Type B pancreatic cell (in vitro differentiated cells): ENCODE results near the gene SP6. TPM values are rescaled to one million over a fixed set of nuclear protein-coding genes. Genes with fewer than 3 reads are reported as not detected.
A peak's percentile ranks its signal among the peaks of the same experiment; 100 is the strongest.

Experiments used
- DNase-seq: peaks from one replicate; pipeline ENCODE4 v3.0.0; 2021; ENCODE audit warnings: mixed read lengths; ENCODE audit not compliant: unreplicated experiment; ENCODE audit errors: extremely low spot score
- H3K27ac Mint-ChIP-seq: 2 replicates; pipeline ENCODE4 v1.8.0; 2021; ENCODE audit warnings: mild to moderate bottlenecking, mixed read lengths
- H3K27me3 Mint-ChIP-seq: 2 replicates; pipeline ENCODE4 v1.8.0; 2021; ENCODE audit warnings: mixed read lengths
- H3K36me3 Mint-ChIP-seq: 2 replicates; pipeline ENCODE4 v1.8.0; 2021; ENCODE audit warnings: mixed read lengths
- H3K4me1 Mint-ChIP-seq: one replicate; pipeline ENCODE4 v1.8.0; 2021; ENCODE audit warnings: mixed read lengths; ENCODE audit not compliant: unreplicated experiment
- H3K4me3 Mint-ChIP-seq: 2 replicates; pipeline ENCODE4 v1.8.0; 2021; ENCODE audit warnings: mild to moderate bottlenecking, mixed read lengths
- H3K9me3 Mint-ChIP-seq: 2 replicates; pipeline ENCODE4 v1.8.0; 2021; ENCODE audit warnings: mixed read lengths
- total RNA-seq: library from RNA; stranded (reverse); gene quantifications from 2 replicates; pipeline ENCODE4 v1.2.1, GENCODE V29; 2021; ENCODE audit warnings: low replicate concordance
- TF ChIP-seq, protein P1 (sequence below): fragments of 200-600 bp; sonication (generic); conservative IDR thresholded peaks from 2 replicates; pipeline ENCODE4 v1.5.0; 2021; ENCODE audit warnings: antibody characterized with exemption, mild to moderate bottlenecking

SP6 gene
- total RNA-seq, 1 donor from 2014 or later: 19.3 TPM

DNA sequence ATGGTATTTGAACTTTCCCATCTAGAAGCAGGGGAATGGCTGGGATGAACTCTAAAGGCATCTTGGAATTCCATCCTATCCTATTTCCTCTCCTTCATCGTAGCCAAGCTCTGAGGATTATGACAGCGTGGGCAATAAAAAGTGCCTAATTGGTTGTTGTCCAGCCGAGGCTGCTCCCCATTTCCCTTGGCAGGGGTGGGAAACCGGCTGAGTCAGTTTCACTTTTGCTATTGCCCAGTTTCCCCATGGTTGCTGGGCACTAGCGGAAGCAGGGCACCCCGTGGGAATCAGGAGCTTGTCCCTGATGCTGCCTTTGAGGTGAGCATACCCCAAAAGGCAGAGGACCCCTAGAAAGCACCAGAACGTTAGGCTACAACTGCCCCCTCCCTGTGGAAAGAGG lies 31.3 kb upstream of the SP6 start:
- Mint-ChIP-seq H3K4me3 (no peak overlapping the region), H3K27me3 (peaks cover 42% of the 10 kb centered on the region), H3K36me3 (no peaks in the 10 kb centered on the region), H3K4me1 (peaks cover 27% of the 10 kb centered on the region), H3K9me3 (no peaks in the 10 kb centered on the region), H3K27ac (no peak overlapping the region)
- DNase-seq: no peak
- TF ChIP-seq, protein P1, sequence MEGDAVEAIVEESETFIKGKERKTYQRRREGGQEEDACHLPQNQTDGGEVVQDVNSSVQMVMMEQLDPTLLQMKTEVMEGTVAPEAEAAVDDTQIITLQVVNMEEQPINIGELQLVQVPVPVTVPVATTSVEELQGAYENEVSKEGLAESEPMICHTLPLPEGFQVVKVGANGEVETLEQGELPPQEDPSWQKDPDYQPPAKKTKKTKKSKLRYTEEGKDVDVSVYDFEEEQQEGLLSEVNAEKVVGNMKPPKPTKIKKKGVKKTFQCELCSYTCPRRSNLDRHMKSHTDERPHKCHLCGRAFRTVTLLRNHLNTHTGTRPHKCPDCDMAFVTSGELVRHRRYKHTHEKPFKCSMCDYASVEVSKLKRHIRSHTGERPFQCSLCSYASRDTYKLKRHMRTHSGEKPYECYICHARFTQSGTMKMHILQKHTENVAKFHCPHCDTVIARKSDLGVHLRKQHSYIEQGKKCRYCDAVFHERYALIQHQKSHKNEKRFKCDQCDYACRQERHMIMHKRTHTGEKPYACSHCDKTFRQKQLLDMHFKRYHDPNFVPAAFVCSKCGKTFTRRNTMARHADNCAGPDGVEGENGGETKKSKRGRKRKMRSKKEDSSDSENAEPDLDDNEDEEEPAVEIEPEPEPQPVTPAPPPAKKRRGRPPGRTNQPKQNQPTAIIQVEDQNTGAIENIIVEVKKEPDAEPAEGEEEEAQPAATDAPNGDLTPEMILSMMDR: no peak

GRCh38 chr17:47879776-47880454 lies 29.0 kb upstream of the SP6 start:
- H3K27me3 Mint-ChIP-seq: peaks cover 55% of the 10 kb centered on the region
- no peaks in the 10 kb centered on the region for H3K36me3 Mint-ChIP-seq
- no peak for DNase-seq
- no peak overlapping the region for H3K4me3 Mint-ChIP-seq
- TF ChIP-seq, protein P1: no peak
- H3K4me1 Mint-ChIP-seq: peaks cover 22% of the 10 kb centered on the region
- H3K27ac Mint-ChIP-seq: no peak overlapping the region
- H3K9me3 Mint-ChIP-seq: no peaks in the 10 kb centered on the region

DNA sequence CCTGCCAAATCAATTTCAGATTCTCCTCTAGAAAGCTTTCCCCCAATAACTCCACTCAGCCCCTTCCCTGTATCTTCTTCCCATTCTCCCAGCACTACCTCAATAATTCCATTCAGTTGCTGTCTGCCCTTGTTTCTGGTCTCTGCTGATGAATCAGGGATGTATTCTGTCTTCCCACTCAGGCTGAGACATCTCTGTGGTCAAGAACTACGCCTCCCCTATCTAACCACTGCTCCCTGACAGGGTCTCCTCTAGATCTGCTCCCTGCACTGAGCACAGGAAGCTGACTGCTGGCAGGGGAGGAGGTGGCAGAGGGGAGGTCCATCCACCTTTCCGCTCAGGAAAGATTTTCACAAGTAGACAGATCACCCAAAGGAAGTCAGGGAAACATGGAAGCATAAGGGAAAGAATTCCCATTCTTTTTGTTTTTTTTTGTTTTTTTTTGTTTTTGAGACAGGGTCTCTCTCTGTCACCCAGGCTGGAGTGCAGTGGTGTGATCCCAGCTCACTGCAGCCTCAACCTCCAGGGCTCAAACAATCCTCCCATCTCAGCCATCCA lies 28.1 kb upstream of the SP6 start:
- peaks cover 63% of the 10 kb centered on the region for H3K27me3 Mint-ChIP-seq
- H3K27ac Mint-ChIP-seq: peak overlapping the region; percentile 65
- H3K4me1 Mint-ChIP-seq: peaks cover 22% of the 10 kb centered on the region
- H3K36me3 Mint-ChIP-seq: no peaks in the 10 kb centered on the region
- peak overlapping the region; percentile 39 for H3K4me3 Mint-ChIP-seq
- TF ChIP-seq, protein P1: no peak
- DNase-seq: no peak
- H3K9me3 Mint-ChIP-seq: no peaks in the 10 kb centered on the region

GRCh38 chr17:47878203-47879027 lies 27.5 kb upstream of the SP6 start:
- Mint-ChIP-seq H3K4me3 (peak overlapping the region; percentile 57), H3K4me1 (peaks cover 15% of the 10 kb centered on the region), H3K27ac (peak overlapping the region; percentile 65), H3K27me3 (peaks cover 68% of the 10 kb centered on the region), H3K9me3 (no peaks in the 10 kb centered on the region), H3K36me3 (no peaks in the 10 kb centered on the region)
- TF ChIP-seq, protein P1: no peak
- no peak for DNase-seq

DNA sequence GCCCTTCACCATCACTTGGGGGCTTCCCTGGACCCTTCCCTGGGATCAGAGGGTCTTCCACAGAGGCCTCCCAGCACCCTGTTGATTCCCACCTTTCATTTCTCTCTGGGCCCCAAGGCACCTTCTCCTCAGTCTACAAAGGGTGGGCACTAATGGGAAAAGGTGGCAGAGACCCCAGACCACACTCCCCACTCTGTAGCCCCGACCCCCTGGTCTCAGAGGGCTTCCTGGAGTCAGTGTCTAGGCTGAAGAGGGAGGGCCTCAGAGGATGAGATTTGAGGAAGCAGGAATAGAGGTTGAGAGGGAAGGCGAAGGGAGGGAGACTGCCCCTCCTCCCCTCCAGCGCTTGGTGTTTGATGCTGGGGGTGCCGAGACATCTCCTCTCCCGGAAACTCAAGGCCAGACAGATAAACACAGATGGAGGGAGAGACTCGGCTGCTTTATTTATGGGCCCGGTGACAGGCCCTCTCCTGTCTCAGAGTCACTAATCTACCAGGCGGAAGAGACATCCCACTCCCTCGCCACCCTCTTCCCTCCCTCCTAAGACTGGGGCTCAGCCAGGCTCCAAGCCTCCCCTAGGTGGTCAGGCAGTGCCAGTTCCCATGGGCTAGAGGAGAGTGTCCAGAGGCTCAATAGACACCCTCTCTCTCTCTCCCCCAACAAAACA lies 26.5 kb upstream of the SP6 start:
- Mint-ChIP-seq H3K36me3 (no peaks in the 10 kb centered on the region), H3K9me3 (no peaks in the 10 kb centered on the region), H3K4me3 (no peak overlapping the region), H3K4me1 (peaks cover 12% of the 10 kb centered on the region), H3K27me3 (peaks cover 69% of the 10 kb centered on the region), H3K27ac (no peak overlapping the region)
- no peak for DNase-seq
- TF ChIP-seq, protein P1: no peak
